GM12891 (cell line): ENCODE results near the gene ASF1A.

Source experiments
- POLR2A ChIP-seq: IDR thresholded peaks from 2 replicates; pipeline ENCODE4 v1.6.1; 2011; ENCODE audit warnings: low read depth, low read length, control low read depth
- POLR2AphosphoS5 ChIP-seq: IDR thresholded peaks from 2 replicates; pipeline ENCODE4 v1.6.1; 2011; ENCODE audit warnings: low read depth, low read length, control low read depth
- TAF1 ChIP-seq: IDR thresholded peaks from 2 replicates; pipeline ENCODE4 v1.6.1; 2011; ENCODE audit warnings: low read depth, low read length, control low read depth

DNA sequence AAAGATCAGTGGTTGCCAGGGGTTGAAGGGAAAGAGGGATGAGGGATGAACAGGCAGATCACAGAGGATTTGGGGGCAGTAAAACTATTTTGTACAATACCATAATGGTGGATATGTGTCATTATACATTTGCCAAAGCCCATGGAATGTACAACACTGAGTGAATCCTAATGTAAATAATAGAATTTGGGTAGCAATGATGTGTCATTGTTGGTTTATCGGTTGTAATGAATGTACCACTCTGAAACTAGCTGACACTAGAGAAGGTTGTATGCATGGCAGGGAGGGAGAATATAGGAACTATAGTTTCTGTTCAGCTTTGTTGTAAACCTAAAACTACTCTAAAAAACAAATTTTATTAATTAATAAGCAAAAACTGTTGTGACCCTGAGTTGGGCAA lies 17.8 kb upstream of the ASF1A start:
- TF ChIP-seq POLR2AphosphoS5 (no peak), TAF1 (no peak), POLR2A (no peak)
